ENCODE measurements around the gene GUCA2A. TPM values are rescaled to one million over a fixed set of nuclear protein-coding genes. Genes with fewer than 3 reads are reported as not detected.

GUCA2A gene
- total and polyA plus RNA-seq, 7 experiments from 2014 or later: 0.76 TPM; not detected in 6

DNA sequence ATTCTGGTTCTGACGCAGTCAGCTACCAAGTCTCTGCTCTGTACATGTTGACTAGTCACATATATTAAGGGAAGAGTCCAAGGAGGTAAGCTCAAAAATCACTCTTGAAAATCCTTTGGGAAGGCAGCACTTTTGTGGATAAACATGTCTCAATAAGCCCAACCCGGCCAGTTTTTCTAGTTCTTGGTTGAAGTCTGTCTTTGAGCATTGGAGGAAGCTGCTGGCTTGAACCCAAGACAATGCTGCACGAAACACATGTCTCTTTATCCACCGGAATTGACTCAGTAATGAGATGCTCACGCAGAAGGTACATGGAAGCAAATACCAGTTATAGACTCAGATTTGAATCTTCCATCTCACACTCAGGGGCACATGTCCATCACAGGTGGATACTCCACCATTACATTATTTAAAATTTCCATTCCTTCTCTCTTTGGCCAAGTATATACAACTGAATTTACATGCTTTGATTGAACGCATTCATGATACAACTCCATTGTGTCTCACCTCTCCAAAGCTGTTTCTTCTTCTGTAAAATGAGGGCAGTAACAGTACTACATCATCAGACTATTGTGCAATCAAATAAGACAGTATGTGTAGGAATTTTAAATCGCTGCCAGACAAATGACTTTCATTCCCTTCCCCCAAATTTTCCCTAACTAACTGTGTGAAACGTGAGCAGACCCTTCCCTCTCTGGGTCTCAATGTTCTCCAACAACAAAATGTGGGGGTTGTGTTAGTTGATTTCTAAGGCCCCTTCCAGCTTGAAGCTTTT is 9.6 kb upstream of the GUCA2A start:
- DNase-seq: no peak

DNA sequence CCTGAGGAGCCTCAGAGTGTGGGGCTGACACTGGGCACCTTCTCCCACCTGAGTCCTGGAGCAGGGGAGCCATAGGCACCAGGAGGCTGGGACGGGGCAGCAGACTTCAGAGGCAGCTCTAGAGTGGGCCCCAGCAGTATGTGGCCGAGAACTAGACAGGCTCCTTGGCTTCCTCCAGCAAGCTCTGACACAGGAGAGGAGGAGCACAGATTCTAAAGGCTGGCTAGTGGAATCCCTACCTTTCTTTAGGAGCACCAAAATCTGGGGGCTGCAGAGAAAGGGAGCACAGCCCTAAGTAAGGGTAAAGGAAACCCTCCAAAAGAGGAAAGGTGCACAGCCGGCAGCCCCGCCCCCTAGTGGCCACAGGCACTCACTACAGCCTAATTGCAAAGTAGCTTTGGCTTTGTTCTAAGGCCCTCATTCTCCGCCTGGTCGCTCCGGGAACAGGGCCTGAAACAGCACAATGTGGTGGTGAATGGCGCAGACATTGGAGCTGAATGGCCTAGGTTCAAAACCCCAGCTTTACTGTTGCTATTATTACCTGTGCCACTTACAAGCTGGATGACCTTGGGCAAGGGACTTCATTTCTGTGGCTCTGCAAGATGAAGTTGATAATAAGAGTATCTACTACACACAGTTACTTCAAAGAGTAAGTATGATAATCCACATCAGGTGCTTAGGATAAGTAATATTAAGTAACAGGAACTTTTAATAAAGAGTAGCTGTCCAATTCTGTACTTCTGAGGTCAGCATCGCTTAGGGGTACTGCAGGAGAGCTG is 8.8 kb upstream of the GUCA2A start:
- ChIA-PET POLR2A (interaction anchor here (0.6 kb wide), 1 partner anchor 126 kb away, joined by 3 read pairs; no protein-coding TSS in a partner anchor), CTCF (interaction anchor here (0.5 to 4.7 kb wide), 24 partner anchors 9 to 1984 kb away, joined by 3 to 56 read pairs (median 3); partner anchors contain the start of gene GUCA2A)
- peaks cover 0 to 3% (median 0%) of the 10 kb centered on the region in 7 donors for H3K4me1 Mint-ChIP-seq
- no peaks in the 10 kb centered on the region for H3K27me3 ChIP-seq (ENCODE audit: control insufficient read depth in 2 of 2, insufficient read depth in 2 of 2, low read length in 2 of 2)
- no peaks in the 10 kb centered on the region for H3K4me1 ChIP-seq (ENCODE audit: control insufficient read depth in 2 of 2, insufficient read depth in 2 of 2, low read length in 2 of 2)
- no peaks in the 10 kb centered on the region for H3K9me3 ChIP-seq (ENCODE audit: control insufficient read depth in 2 of 3, low read length in 3 of 3)
- H3K27ac ChIP-seq (ENCODE audit: low read depth, low read length): no peak overlapping the region
- peak overlapping the region in 2 of 9 donors; percentile 17 to 71 for H3K27ac Mint-ChIP-seq
- H3K9me3 Mint-ChIP-seq: no peaks in the 10 kb centered on the region
- peak; percentile 85 for ATAC-seq
- H3K4me3 Mint-ChIP-seq: no peak overlapping the region
- intact Hi-C loops (cut with micrococcal nuclease): loop anchor here (1.0 to 10.0 kb wide), 9 partner anchors 26 to 657 kb away; partner anchors contain the start of genes CLDN19 (in 1 of the 2), PPCS (in 1 of the 2) and ZMYND12 (in 1 of the 2)
- no peaks in the 10 kb centered on the region for H3K27me3 Mint-ChIP-seq
- no peak overlapping the region for H3K4me3 ChIP-seq (ENCODE audit: low read length)
- DNase-seq: peak; percentile 28 to 76 (median 57)
- H3K36me3 Mint-ChIP-seq: peaks cover 0 to 3% (median 0%) of the 10 kb centered on the region in 5 donors
- H3K36me3 ChIP-seq (ENCODE audit: control insufficient read depth in 2 of 3, insufficient read depth in 3 of 3, low read length in 3 of 3): peaks cover 0 to 3% (median 0%) of the 10 kb centered on the region in 3 experiments

More for the DNA sequence above, 9.6 kb upstream of the GUCA2A start:
- ChIA-PET CTCF (interaction anchor here (0.5 to 4.7 kb wide), 22 partner anchors 9 to 1984 kb away, joined by 3 to 56 read pairs (median 3); partner anchors contain the start of gene GUCA2A), POLR2A (interaction anchor here (0.6 kb wide), 1 partner anchor 127 kb away, joined by 3 read pairs; no protein-coding TSS in a partner anchor)
- no peaks in the 10 kb centered on the region for H3K9me3 ChIP-seq (ENCODE audit: control insufficient read depth in 2 of 3, low read length in 3 of 3)
- ATAC-seq: no peak
- H3K4me3 ChIP-seq (ENCODE audit: low read length): no peak overlapping the region
- no peaks in the 10 kb centered on the region for H3K27me3 Mint-ChIP-seq
- intact Hi-C loops (cut with micrococcal nuclease): loop anchor here (1.0 to 10.0 kb wide), 9 partner anchors 27 to 658 kb away; partner anchors contain the start of genes CLDN19 (in 1 of the 2), PPCS (in 1 of the 2) and ZMYND12 (in 1 of the 2)
- peak overlapping the region in 2 of 9 donors; percentile 13 to 17 for H3K27ac Mint-ChIP-seq
- H3K36me3 ChIP-seq (ENCODE audit: control insufficient read depth in 2 of 3, insufficient read depth in 3 of 3, low read length in 3 of 3): peaks cover 0 to 3% (median 3%) of the 10 kb centered on the region in 3 experiments
- H3K4me3 Mint-ChIP-seq: no peak overlapping the region
- H3K27me3 ChIP-seq (ENCODE audit: control insufficient read depth in 2 of 2, insufficient read depth in 2 of 2, low read length in 2 of 2): no peaks in the 10 kb centered on the region
- H3K9me3 Mint-ChIP-seq: no peaks in the 10 kb centered on the region
- peaks cover 0 to 3% (median 0%) of the 10 kb centered on the region in 7 donors for H3K4me1 Mint-ChIP-seq
- H3K4me1 ChIP-seq (ENCODE audit: control insufficient read depth in 2 of 2, insufficient read depth in 2 of 2, low read length in 2 of 2): no peaks in the 10 kb centered on the region
- H3K27ac ChIP-seq (ENCODE audit: low read depth, low read length): no peak overlapping the region
- H3K36me3 Mint-ChIP-seq: peaks cover 0 to 3% (median 0%) of the 10 kb centered on the region in 5 donors

DNA sequence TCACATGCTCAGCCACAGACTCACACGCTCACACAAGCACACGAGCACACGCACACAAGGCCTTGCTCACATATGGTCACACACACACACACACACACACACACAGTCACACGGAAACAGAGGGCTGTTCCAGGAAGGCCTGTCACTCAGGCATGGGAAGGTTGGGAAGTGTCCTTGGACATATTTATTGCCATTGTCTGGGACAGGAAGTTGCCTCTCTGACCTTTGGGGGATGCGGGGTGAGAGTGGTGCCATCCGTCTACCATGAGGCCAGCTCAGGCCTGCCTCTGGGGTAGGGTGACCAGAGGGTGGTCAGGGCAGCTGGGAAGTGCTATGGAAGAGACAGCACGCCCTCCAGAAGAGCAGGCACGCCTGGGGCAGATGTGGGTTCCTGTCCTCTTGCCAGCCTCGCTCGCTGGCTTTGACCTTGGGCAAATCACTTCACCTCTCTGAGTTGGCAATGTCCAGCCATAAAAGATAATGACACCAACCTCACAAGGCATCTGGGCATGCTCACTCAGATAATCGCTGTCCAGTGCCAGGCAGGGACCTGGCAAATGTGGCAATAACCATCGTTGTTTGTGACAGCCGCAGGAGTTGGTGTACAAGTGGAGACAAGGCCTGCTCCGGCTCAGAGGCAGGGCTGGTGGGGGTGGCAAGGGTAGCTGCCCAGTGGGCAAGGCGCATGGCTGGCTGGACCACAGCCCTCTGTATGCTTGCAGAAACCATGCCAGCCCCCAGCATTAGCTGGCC is 8.0 kb upstream of the GUCA2A start:
- POLR2A ChIA-PET: no interaction called here
- DNase-seq (peak in 1 of 9 donors; percentile 8), ATAC-seq (no peak)
- H3K27ac ChIP-seq (ENCODE audit: low read depth, low read length): no peak overlapping the region
- CTCF ChIA-PET: interaction anchor here (0.6 to 4.7 kb wide), 13 partner anchors 13 to 596 kb away, joined by 3 to 56 read pairs (median 3); no protein-coding TSS in a partner anchor
- H3K4me1 ChIP-seq (ENCODE audit: control insufficient read depth in 2 of 2, insufficient read depth in 2 of 2, low read length in 2 of 2): no peaks in the 10 kb centered on the region
- no peaks in the 10 kb centered on the region for H3K9me3 Mint-ChIP-seq
- peaks cover 0 to 3% (median 0%) of the 10 kb centered on the region in 3 experiments for H3K36me3 ChIP-seq (ENCODE audit: control insufficient read depth in 2 of 3, insufficient read depth in 3 of 3, low read length in 3 of 3)
- no peak overlapping the region for H3K4me3 ChIP-seq (ENCODE audit: low read length)
- peaks cover 0 to 5% (median 0%) of the 10 kb centered on the region in 7 donors for H3K4me1 Mint-ChIP-seq
- H3K27me3 ChIP-seq (ENCODE audit: control insufficient read depth in 2 of 2, insufficient read depth in 2 of 2, low read length in 2 of 2): no peaks in the 10 kb centered on the region
- intact Hi-C loops (cut with micrococcal nuclease): loop anchor here (1.0 to 10.0 kb wide), 9 partner anchors 25 to 656 kb away; partner anchors contain the start of genes CLDN19 (in 1 of the 2), PPCS (in 1 of the 2) and ZMYND12 (in 1 of the 2)
- peak overlapping the region in 2 of 9 donors; percentile 3 to 68 for H3K27ac Mint-ChIP-seq
- H3K4me3 Mint-ChIP-seq: no peak overlapping the region
- H3K9me3 ChIP-seq (ENCODE audit: control insufficient read depth in 2 of 3, low read length in 3 of 3): no peaks in the 10 kb centered on the region
- peaks cover 0 to 5% (median 0%) of the 10 kb centered on the region in 5 donors for H3K27me3 Mint-ChIP-seq
- peaks cover 0 to 3% (median 0%) of the 10 kb centered on the region in 5 donors for H3K36me3 Mint-ChIP-seq

DNA sequence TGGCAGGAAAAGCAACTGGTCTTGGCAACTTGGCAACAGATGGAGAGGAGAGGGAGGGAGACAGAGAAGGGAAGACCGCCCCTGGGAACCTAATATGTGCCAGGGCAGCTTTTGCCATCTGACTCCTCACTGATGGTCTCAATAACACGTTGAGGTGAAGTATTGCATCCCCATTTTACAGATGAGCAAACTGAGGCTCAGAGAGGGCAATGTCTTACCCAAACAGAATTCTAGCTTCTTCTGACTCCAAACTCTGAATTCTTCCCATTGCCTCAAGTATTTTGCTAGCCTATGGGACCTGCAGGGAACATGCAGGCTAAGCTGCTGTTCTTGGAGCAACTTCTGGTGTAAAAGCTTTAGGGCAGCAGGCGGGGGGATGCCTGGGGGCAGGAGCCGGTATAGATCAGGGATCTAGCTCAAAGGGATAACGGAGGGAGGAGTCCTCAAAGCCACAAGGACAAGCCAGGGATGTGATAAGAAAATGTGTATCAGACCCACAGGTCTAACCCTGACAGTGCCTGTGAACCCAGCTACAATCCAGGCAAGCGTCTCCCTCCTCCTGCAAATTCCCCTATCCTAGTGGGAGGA is 7.2 kb upstream of the GUCA2A start:
- Mint-ChIP-seq H3K9me3 (no peaks in the 10 kb centered on the region), H3K27me3 (peaks cover 0 to 5% (median 0%) of the 10 kb centered on the region in 5 donors), H3K4me3 (no peak overlapping the region), H3K27ac (peak overlapping the region in 1 of 9 donors; percentile 68), H3K36me3 (peaks cover 0 to under 1% (median 0%) of the 10 kb centered on the region in 5 donors), H3K4me1 (peaks cover 0 to 3% (median 0%) of the 10 kb centered on the region in 7 donors)
- intact Hi-C loops (cut with micrococcal nuclease): loop anchor here (2.0 to 10.0 kb wide), 5 partner anchors 134 to 573 kb away; partner anchors contain the start of genes CLDN19 (in 1 of the 2), PPCS (in 1 of the 2) and ZMYND12 (in 1 of the 2)
- POLR2A ChIA-PET: no interaction called here
- H3K9me3 ChIP-seq (ENCODE audit: control insufficient read depth in 2 of 3, low read length in 3 of 3): no peaks in the 10 kb centered on the region
- peaks cover 0 to 3% (median 0%) of the 10 kb centered on the region in 3 experiments for H3K36me3 ChIP-seq (ENCODE audit: control insufficient read depth in 2 of 3, insufficient read depth in 3 of 3, low read length in 3 of 3)
- ATAC-seq (no peak), DNase-seq (no peak)
- H3K4me1 ChIP-seq (ENCODE audit: control insufficient read depth in 2 of 2, insufficient read depth in 2 of 2, low read length in 2 of 2): no peaks in the 10 kb centered on the region
- CTCF ChIA-PET: interaction anchor here (1.1 to 4.7 kb wide), 2 partner anchors 14 to 595 kb away, joined by 4 to 56 read pairs; no protein-coding TSS in a partner anchor
- H3K4me3 ChIP-seq (ENCODE audit: low read length): no peak overlapping the region
- no peaks in the 10 kb centered on the region for H3K27me3 ChIP-seq (ENCODE audit: control insufficient read depth in 2 of 2, insufficient read depth in 2 of 2, low read length in 2 of 2)
- H3K27ac ChIP-seq (ENCODE audit: low read depth, low read length): no peak overlapping the region

DNA sequence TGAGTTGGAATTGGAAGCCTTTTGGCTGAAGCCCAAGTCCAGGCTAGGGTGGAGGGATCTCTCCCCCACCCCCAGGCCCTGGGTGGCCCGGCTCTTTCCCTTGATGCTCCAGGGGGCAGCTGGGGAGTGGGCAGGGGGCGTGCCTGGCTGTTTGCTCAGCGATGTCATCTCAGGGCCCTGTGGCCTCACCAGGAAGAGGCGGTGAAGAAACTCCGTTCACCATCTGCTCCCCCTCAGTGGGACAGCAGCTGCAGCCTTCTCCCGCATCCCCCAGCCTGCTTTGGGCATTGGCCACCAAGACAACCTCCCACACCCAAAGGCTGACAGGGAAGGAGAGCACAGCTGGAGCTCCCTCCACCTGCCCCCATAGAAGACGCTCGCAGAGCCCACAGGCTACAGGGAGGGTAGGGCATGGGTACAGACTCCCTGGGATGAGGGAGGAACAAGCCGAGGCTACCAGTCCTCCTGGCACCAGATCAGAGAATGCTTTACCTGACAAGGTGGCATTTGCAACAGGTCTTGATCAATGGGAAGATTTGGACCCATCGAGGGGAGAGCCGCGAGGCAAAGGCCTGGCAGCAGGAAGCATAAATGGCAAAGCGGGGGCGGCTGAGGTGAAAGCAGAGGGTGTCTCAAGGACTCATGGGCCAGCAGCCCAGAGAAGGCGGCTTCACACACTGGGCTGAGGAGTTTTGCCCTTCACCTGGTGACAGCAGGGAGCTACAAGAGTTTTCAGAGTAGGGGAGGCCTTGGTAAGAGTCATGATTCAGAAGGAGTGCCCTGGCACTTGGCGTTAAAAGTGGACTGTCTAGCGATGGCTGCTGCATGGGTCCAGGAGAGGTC is 6.5 kb upstream of the GUCA2A start:
- H3K9me3 Mint-ChIP-seq: no peaks in the 10 kb centered on the region
- CTCF ChIA-PET: interaction anchor here (4.7 kb wide), 1 partner anchor 595 kb away, joined by 56 read pairs; no protein-coding TSS in a partner anchor
- H3K36me3 Mint-ChIP-seq: no peaks in the 10 kb centered on the region

More for the DNA sequence above, 6.5 kb upstream of the GUCA2A start:
- DNase-seq: no peak
- intact Hi-C loops (cut with micrococcal nuclease): loop anchor here (5.0 to 10.0 kb wide), 4 partner anchors 134 to 574 kb away; partner anchors contain the start of genes CLDN19 (in 1 of the 2), PPCS (in 1 of the 2) and ZMYND12 (in 1 of the 2)
- POLR2A ChIA-PET: no interaction called here
- Histone ChIP-seq H3K36me3 (ENCODE audit: control insufficient read depth in 2 of 3, insufficient read depth in 3 of 3, low read length in 3 of 3) (peaks cover 0 to 3% (median 0%) of the 10 kb centered on the region in 3 experiments), H3K4me3 (ENCODE audit: low read length) (no peak overlapping the region), H3K27me3 (ENCODE audit: control insufficient read depth in 2 of 2, insufficient read depth in 2 of 2, low read length in 2 of 2) (no peaks in the 10 kb centered on the region), H3K4me1 (ENCODE audit: control insufficient read depth in 2 of 2, insufficient read depth in 2 of 2, low read length in 2 of 2) (no peaks in the 10 kb centered on the region), H3K27ac (ENCODE audit: low read depth, low read length) (no peak overlapping the region), H3K9me3 (ENCODE audit: control insufficient read depth in 2 of 3, low read length in 3 of 3) (no peaks in the 10 kb centered on the region)
- H3K4me3 Mint-ChIP-seq: no peak overlapping the region
- peaks cover 0 to 2% (median 0%) of the 10 kb centered on the region in 7 donors for H3K4me1 Mint-ChIP-seq
- H3K27me3 Mint-ChIP-seq: peaks cover 0 to 5% (median 0%) of the 10 kb centered on the region in 5 donors
- ATAC-seq: no peak
- H3K27ac Mint-ChIP-seq: peak overlapping the region in 2 of 9 donors; percentile 36 to 59
